Neuron (in vitro differentiated cells): Measurements from ENCODE around the gene BTNL9.
"Not testable (repeated sequence)": the region's sequence is repeated elsewhere in the genome, so short reads cannot be mapped to it uniquely, and the experiment has no call there.

ENCODE experiments used
- H2AFZ ChIP-seq: one replicate; pipeline ENCODE4 v1.6.1; 2013; ENCODE audit warnings: low read depth, mild to moderate bottlenecking, inconsistent platforms, low read length, moderate library complexity
- H3K27me3 ChIP-seq: one replicate; pipeline ENCODE4 v1.6.1; 2013; ENCODE audit warnings: low read length; ENCODE audit not compliant: insufficient read depth
- H3K36me3 ChIP-seq: one replicate; pipeline ENCODE4 v1.6.1; 2013; ENCODE audit warnings: low read length; ENCODE audit not compliant: insufficient read depth
- H3K4me1 ChIP-seq: one replicate; pipeline ENCODE4 v1.6.1; 2013; ENCODE audit warnings: low read length; ENCODE audit not compliant: insufficient read depth
- H3K4me3 ChIP-seq: 2 replicates; pipeline ENCODE4 v1.5.1; 2013; ENCODE audit warnings: mild to moderate bottlenecking, low read length, moderate library complexity
- H3K9me3 ChIP-seq: one replicate; pipeline ENCODE4 v1.6.1; 2013; ENCODE audit warnings: low read length

Gene BTNL9

GRCh38 chr5:181086026-181086883, 46.2 kb downstream of the BTNL9 start:
- peaks cover 42% of the 10 kb centered on the region for H3K27me3 ChIP-seq
- H2AFZ ChIP-seq = no peak overlapping the region
- no peaks in the 10 kb centered on the region for H3K36me3 ChIP-seq
- H3K9me3 ChIP-seq = peaks cover 2% of the 10 kb centered on the region
- no peak overlapping the region for H3K4me3 ChIP-seq
- H3K4me1 ChIP-seq = peaks cover 6% of the 10 kb centered on the region

GRCh38 chr5:181086884-181087205, 46.8 kb downstream of the BTNL9 start:
- H3K9me3 ChIP-seq = peaks cover 2% of the 10 kb centered on the region

GRCh38 chr5:181087309-181087708, 47.2 kb downstream of the BTNL9 start:
- no peaks in the 10 kb centered on the region for H3K36me3 ChIP-seq
- H3K9me3 ChIP-seq = peaks cover 2% of the 10 kb centered on the region
- H3K4me3 ChIP-seq = no peak overlapping the region
- peaks cover 42% of the 10 kb centered on the region for H3K27me3 ChIP-seq
- H2AFZ ChIP-seq = no peak overlapping the region
- H3K4me1 ChIP-seq = peaks cover 6% of the 10 kb centered on the region

More at GRCh38 chr5:181086884-181087205, 46.8 kb downstream of the BTNL9 start:
- Histone ChIP-seq H3K4me3 (no peak overlapping the region), H3K4me1 (peaks cover 6% of the 10 kb centered on the region), H3K36me3 (no peaks in the 10 kb centered on the region), H2AFZ (no peak overlapping the region), H3K27me3 (peaks cover 42% of the 10 kb centered on the region)

- no peaks in the 10 kb centered on the region for H3K36me3 ChIP-seq
- H2AFZ ChIP-seq = no peak overlapping the region
- peaks cover 6% of the 10 kb centered on the region for H3K4me1 ChIP-seq
- H3K4me3 ChIP-seq = no peak overlapping the region
- peaks cover 38% of the 10 kb centered on the region for H3K27me3 ChIP-seq
- H3K9me3 ChIP-seq = peaks cover 2% of the 10 kb centered on the region
These were observed 48.2 kb downstream of the BTNL9 start for GRCh38 chr5:181088289-181088688.

GRCh38 chr5:181092428-181092827, 52.4 kb downstream of the BTNL9 start:
- peaks cover 3% of the 10 kb centered on the region for H3K27me3 ChIP-seq
- no peaks in the 10 kb centered on the region for H3K4me1 ChIP-seq
- no peak overlapping the region for H3K4me3 ChIP-seq
- no peaks in the 10 kb centered on the region for H3K36me3 ChIP-seq
- H3K9me3 ChIP-seq = peaks cover 2% of the 10 kb centered on the region
- no peak overlapping the region for H2AFZ ChIP-seq

- H3K9me3 ChIP-seq, H3K4me1 ChIP-seq, H2AFZ ChIP-seq, H3K36me3 ChIP-seq, H3K4me3 ChIP-seq: not testable (repeated sequence)
- peaks cover 16% of the 10 kb centered on the region for H3K27me3 ChIP-seq
These were observed 55.1 kb downstream of the BTNL9 start for GRCh38 chr5:181095162-181095561.

- H3K36me3 ChIP-seq, H3K4me1 ChIP-seq, H2AFZ ChIP-seq, H3K9me3 ChIP-seq, H3K4me3 ChIP-seq: not testable (repeated sequence)
- peaks cover 21% of the 10 kb centered on the region for H3K27me3 ChIP-seq
These were observed 56.8 kb downstream of the BTNL9 start for GRCh38 chr5:181096721-181097382.

GRCh38 chr5:181097383-181097753, 57.3 kb downstream of the BTNL9 start:
- not testable (repeated sequence) for H2AFZ ChIP-seq, H3K9me3 ChIP-seq, H3K4me3 ChIP-seq, H3K4me1 ChIP-seq, H3K36me3 ChIP-seq
- peaks cover 21% of the 10 kb centered on the region for H3K27me3 ChIP-seq

GRCh38 chr5:181097759-181098491, 57.9 kb downstream of the BTNL9 start:
- not testable (repeated sequence) for H3K4me3 ChIP-seq, H2AFZ ChIP-seq, H3K4me1 ChIP-seq, H3K36me3 ChIP-seq, H3K9me3 ChIP-seq
- H3K27me3 ChIP-seq = peaks cover 21% of the 10 kb centered on the region

- Histone ChIP-seq H3K9me3 (peaks cover 4% of the 10 kb centered on the region), H3K4me3 (no peak overlapping the region), H3K36me3 (no peaks in the 10 kb centered on the region), H3K4me1 (no peaks in the 10 kb centered on the region), H3K27me3 (peaks cover 21% of the 10 kb centered on the region), H2AFZ (no peak overlapping the region)
These were observed 58.9 kb downstream of the BTNL9 start for GRCh38 chr5:181098762-181099601.

GRCh38 chr5:181099602-181100086, 59.6 kb downstream of the BTNL9 start:
- Histone ChIP-seq H3K9me3 (peaks cover 4% of the 10 kb centered on the region), H3K4me3 (no peak overlapping the region), H3K27me3 (peaks cover 28% of the 10 kb centered on the region), H3K36me3 (no peaks in the 10 kb centered on the region), H3K4me1 (no peaks in the 10 kb centered on the region), H2AFZ (no peak overlapping the region)

- H3K4me1 ChIP-seq = no peaks in the 10 kb centered on the region
- H3K36me3 ChIP-seq = no peaks in the 10 kb centered on the region
- peaks cover 4% of the 10 kb centered on the region for H3K9me3 ChIP-seq
- H2AFZ ChIP-seq = no peak overlapping the region
- no peak overlapping the region for H3K4me3 ChIP-seq
- peaks cover 33% of the 10 kb centered on the region for H3K27me3 ChIP-seq
These were observed 60.2 kb downstream of the BTNL9 start for GRCh38 chr5:181100121-181100875.
